ENCODE data around the gene LDB3. TPM values are rescaled to one million over a fixed set of nuclear protein-coding genes. Genes with fewer than 3 reads are reported as not detected.

LDB3 gene
- total and polyA plus RNA-seq, 9 of the 15 experiments (the other 6 are each of a cell fraction or from before 2014, with no cell fraction given) = 0.03 TPM; not detected in 8

DNA sequence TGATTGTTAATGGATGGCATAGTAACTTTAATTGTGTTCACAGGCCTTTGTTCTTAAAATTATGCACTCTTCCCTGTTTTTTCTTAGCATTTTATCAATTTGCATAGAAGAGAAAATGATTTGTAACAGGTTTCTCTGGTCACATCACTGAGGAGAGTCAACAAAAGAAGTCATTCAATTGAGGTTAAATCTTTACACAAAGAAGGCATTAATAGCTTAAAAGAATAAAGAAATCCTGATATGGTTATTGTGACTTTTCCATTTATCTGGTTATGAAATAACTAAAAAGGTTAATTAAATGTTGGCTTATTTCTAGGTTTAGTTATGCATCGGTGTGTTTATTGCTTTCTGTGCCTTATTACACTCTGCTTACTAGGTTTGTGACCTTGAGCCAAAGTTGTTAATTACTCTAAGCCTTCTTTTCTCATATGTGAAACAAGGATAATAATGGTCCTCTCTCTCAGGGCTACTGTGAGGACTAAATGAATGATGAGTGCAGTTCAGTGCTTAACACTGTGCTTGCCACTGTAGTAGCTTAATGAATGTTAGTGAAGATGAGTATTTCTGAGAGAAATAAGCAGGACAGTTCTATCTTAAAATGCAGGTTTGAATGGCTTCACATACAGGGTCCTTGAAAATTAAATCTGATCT is 100.2 kb downstream of the LDB3 start:
- intact Hi-C loops (cut with micrococcal nuclease) = no loop called here
- Histone ChIP-seq H3K36me3 (ENCODE audit: control insufficient read depth, insufficient read depth, low read length) (no peaks in the 10 kb centered on the region), H3K9ac (ENCODE audit: insufficient read depth in 1 of 2, low read depth in 2 of 2, low read length in 2 of 2) (no peak overlapping the region), H3K9me3 (replicated peaks; ENCODE audit: control insufficient read depth, insufficient read depth, low read depth, low read length) (no peaks in the 10 kb centered on the region), H3K4me1 (replicated peaks in 1 of 2; ENCODE audit: control insufficient read depth in 2 of 2, insufficient read depth in 2 of 2, low read length in 2 of 2) (peaks cover 13 to 16% of the 10 kb centered on the region in 2 experiments; a peak in 4 of 5 replicates), H4K20me1 (replicated peaks; ENCODE audit: control insufficient read depth, insufficient read depth, low read length) (0 out of 2 replicates have a peak, but pooled peaks cover 4% of the 10 kb centered on the region), H3K27ac (ENCODE audit: extremely low read depth, low read depth, low read length) (no peak overlapping the region), H3K4me2 (ENCODE audit: insufficient read depth, low read length) (no peak overlapping the region), H3K9me1 (ENCODE audit: control insufficient read depth, insufficient read depth, low read length) (no peaks in the 10 kb centered on the region), H2AFZ (ENCODE audit: low read depth, low read length) (no peak overlapping the region), H3K27me3 (ENCODE audit: control insufficient read depth in 2 of 2, insufficient read depth in 2 of 2, low read length in 2 of 2) (no peaks in the 10 kb centered on the region), H3K4me3 (no peak overlapping the region), H3K79me2 (ENCODE audit: control insufficient read depth, insufficient read depth, low read length) (peaks cover 77% of the 10 kb centered on the region)
- ChIA-PET POLR2A (interaction anchor here (2.4 to 3.0 kb wide), 2 partner anchors 7 to 12 kb away, joined by 8 to 40 read pairs; partner anchors contain the start of gene BMPR1A), CTCF (ENCODE audit: low intra/inter-chr PET ratio) (no interaction called here)
- DNase-seq (ENCODE audit: extremely low read depth in 1 of 4, low spot score in 3 of 4) (no peak), FAIRE-seq (no peak), ATAC-seq (no peak)
- TF ChIP-seq ZEB2 (IDR thresholded peaks at IDR 0.05) (no peak), MEF2D (tag; conservative IDR thresholded peaks at IDR 0.05; ENCODE audit: low read depth) (no peak), RAD21 (CRISPR knock-in tag; conservative IDR thresholded peaks at IDR 0.05 in 1 of 2, IDR thresholded peaks at IDR 0.05 in 1 of 2) (no peak)
- WGBS (ENCODE audit: insufficient coverage, low coverage, missing lambda C conversion rate) = 77% methylated on average over 1 of the region's 1 CpG
- in situ Hi-C loops (cut with MboI) = no loop called here
- no TSS peak for BruUV-seq (replicated peaks)

DNA sequence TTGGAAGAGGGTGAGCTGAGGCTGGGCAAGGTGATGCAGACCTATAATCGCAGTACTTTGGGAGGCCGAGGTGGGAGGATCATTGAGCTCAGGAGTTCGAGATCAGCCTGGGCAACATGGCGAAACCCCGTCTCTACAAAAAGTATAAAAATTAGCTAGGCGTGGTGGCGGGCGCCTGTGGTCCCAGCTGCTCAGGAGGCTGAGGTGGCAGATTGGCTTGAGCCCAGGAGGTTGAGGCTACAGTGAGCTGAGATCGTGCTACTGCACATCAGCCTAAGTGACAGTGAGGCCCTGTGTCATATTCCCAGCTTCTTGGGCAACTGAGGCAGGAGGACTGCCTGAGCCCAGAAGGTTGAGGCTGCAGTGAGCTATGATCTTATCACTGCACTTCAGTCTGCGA is 101.7 kb downstream of the LDB3 start:
- Histone ChIP-seq H2AFZ (ENCODE audit: low read depth, low read length) (no peak overlapping the region), H3K9ac (ENCODE audit: insufficient read depth in 1 of 2, low read depth in 2 of 2, low read length in 2 of 2) (no peak overlapping the region), H3K9me3 (replicated peaks; ENCODE audit: control insufficient read depth, insufficient read depth, low read depth, low read length) (no peaks in the 10 kb centered on the region), H3K4me1 (replicated peaks in 1 of 2; ENCODE audit: control insufficient read depth in 2 of 2, insufficient read depth in 2 of 2, low read length in 2 of 2) (peaks cover 13 to 21% of the 10 kb centered on the region in 2 experiments; a peak in 4 of 5 replicates), H3K4me2 (ENCODE audit: insufficient read depth, low read length) (peak overlapping the region; percentile 36), H3K36me3 (ENCODE audit: control insufficient read depth, insufficient read depth, low read length) (no peaks in the 10 kb centered on the region), H3K27ac (ENCODE audit: extremely low read depth, low read depth, low read length) (no peak overlapping the region), H3K4me3 (no peak overlapping the region), H3K9me1 (ENCODE audit: control insufficient read depth, insufficient read depth, low read length) (no peaks in the 10 kb centered on the region), H4K20me1 (replicated peaks; ENCODE audit: control insufficient read depth, insufficient read depth, low read length) (0 out of 2 replicates have a peak, but pooled peaks cover 4% of the 10 kb centered on the region), H3K79me2 (ENCODE audit: control insufficient read depth, insufficient read depth, low read length) (peaks cover 73% of the 10 kb centered on the region), H3K27me3 (ENCODE audit: control insufficient read depth in 2 of 2, insufficient read depth in 2 of 2, low read length in 2 of 2) (no peaks in the 10 kb centered on the region)
- ChIA-PET CTCF (ENCODE audit: low intra/inter-chr PET ratio) (no interaction called here), POLR2A (interaction anchor here (0.7 to 3.0 kb wide), 6 partner anchors 9 to 93 kb away, joined by 3 to 40 read pairs (median 5); partner anchors contain the start of gene BMPR1A)
- no peak for FAIRE-seq
- DNase-seq (ENCODE audit: extremely low read depth in 1 of 4, low spot score in 3 of 4) = no peak
- WGBS (ENCODE audit: insufficient coverage, low coverage, missing lambda C conversion rate) = 21% methylated on average over 8 of the region's 10 CpGs
- TF ChIP-seq TCF3 (CRISPR knock-in tag; IDR thresholded peaks at IDR 0.05) = no peak
- TF ChIP-seq, protein P1, sequence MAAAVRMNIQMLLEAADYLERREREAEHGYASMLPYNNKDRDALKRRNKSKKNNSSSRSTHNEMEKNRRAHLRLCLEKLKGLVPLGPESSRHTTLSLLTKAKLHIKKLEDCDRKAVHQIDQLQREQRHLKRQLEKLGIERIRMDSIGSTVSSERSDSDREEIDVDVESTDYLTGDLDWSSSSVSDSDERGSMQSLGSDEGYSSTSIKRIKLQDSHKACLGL (CRISPR knock-in tag; IDR thresholded peaks at IDR 0.05; ENCODE audit: borderline replicate concordance, poor library complexity, severe bottlenecking) = no peak
- TF ChIP-seq ZKSCAN8 (CRISPR knock-in tag; IDR thresholded peaks at IDR 0.05) = no peak
- no peak for TF ChIP-seq ZBTB7A (IDR thresholded peaks at IDR 0.05; ENCODE audit: borderline replicate concordance, control insufficient read depth, low read depth, low read length)
- TF ChIP-seq MCM7 (IDR thresholded peaks at IDR 0.05) = no peak
- TF ChIP-seq, protein P2, sequence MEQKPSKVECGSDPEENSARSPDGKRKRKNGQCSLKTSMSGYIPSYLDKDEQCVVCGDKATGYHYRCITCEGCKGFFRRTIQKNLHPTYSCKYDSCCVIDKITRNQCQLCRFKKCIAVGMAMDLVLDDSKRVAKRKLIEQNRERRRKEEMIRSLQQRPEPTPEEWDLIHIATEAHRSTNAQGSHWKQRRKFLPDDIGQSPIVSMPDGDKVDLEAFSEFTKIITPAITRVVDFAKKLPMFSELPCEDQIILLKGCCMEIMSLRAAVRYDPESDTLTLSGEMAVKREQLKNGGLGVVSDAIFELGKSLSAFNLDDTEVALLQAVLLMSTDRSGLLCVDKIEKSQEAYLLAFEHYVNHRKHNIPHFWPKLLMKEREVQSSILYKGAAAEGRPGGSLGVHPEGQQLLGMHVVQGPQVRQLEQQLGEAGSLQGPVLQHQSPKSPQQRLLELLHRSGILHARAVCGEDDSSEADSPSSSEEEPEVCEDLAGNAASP (IDR thresholded peaks at IDR 0.05) = no peak
- TF ChIP-seq, protein P3, sequence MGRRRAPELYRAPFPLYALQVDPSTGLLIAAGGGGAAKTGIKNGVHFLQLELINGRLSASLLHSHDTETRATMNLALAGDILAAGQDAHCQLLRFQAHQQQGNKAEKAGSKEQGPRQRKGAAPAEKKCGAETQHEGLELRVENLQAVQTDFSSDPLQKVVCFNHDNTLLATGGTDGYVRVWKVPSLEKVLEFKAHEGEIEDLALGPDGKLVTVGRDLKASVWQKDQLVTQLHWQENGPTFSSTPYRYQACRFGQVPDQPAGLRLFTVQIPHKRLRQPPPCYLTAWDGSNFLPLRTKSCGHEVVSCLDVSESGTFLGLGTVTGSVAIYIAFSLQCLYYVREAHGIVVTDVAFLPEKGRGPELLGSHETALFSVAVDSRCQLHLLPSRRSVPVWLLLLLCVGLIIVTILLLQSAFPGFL (CRISPR knock-in tag; IDR thresholded peaks at IDR 0.05) = no peak
- ATAC-seq = peak; percentile 5; the same call in 1 of the 3 replicates
- intact Hi-C loops (cut with micrococcal nuclease) (no loop called here), in situ Hi-C loops (cut with MboI) (no loop called here)
- no TSS peak for BruUV-seq (replicated peaks)
